Hepatocyte (in vitro differentiated cells): ENCODE measurements around the gene CAVIN1. TPM values are rescaled to one million over a fixed set of nuclear protein-coding genes. Genes with fewer than 3 reads are reported as not detected.
"Not testable (repeated sequence)": the region's sequence is repeated elsewhere in the genome, so short reads cannot be mapped to it uniquely, and the experiment has no call there.

Experiments
- DNase-seq: peaks from one replicate; pipeline ENCODE4 v3.0.0-alpha.2; 2016; ENCODE audit warnings: low spot score
- H2AFZ ChIP-seq: fragments of 200-600 bp; sonication (generic); 2 replicates; pipeline ENCODE4 v1.6.0; 2016; ENCODE audit warnings: antibody characterized with exemption, mild to moderate bottlenecking
- H3K27ac ChIP-seq: fragments of 200-600 bp; sonication (generic); 2 replicates; pipeline ENCODE4 v1.5.1; 2016; ENCODE audit warnings: mild to moderate bottlenecking
- H3K27me3 ChIP-seq: fragments of 200-600 bp; sonication (generic); 2 replicates; pipeline ENCODE4 v1.6.1; 2016
- H3K36me3 ChIP-seq: fragments of 200-600 bp; sonication (generic); replicated peaks from 2 replicates; pipeline ENCODE4 v1.5.1; 2016; ENCODE audit warnings: low read depth; ENCODE audit not compliant: insufficient read depth
- H3K4me1 ChIP-seq: fragments of 200-600 bp; sonication (generic); 2 replicates; pipeline ENCODE4 v1.5.1; 2016; ENCODE audit warnings: mild to moderate bottlenecking, moderate library complexity; ENCODE audit not compliant: insufficient read depth
- H3K4me2 ChIP-seq: fragments of 200-600 bp; sonication (generic); 2 replicates; pipeline ENCODE4 v1.6.0; 2016
- H3K4me3 ChIP-seq: fragments of 200-600 bp; sonication (generic); 2 replicates; pipeline ENCODE4 v1.5.1; 2016; ENCODE audit warnings: mild to moderate bottlenecking
- H3K79me2 ChIP-seq: fragments of 200-600 bp; sonication (generic); 2 replicates; pipeline ENCODE4 v1.6.0; 2017; ENCODE audit warnings: mild to moderate bottlenecking
- H3K9me2 ChIP-seq: fragments of 200-600 bp; sonication (generic); replicated peaks from 2 replicates; pipeline ENCODE4 v1.6.0; 2017; ENCODE audit warnings: mild to moderate bottlenecking; ENCODE audit not compliant: insufficient read depth
- H3K9me3 ChIP-seq: fragments of 200-600 bp; sonication (generic); 2 replicates; pipeline ENCODE4 v1.5.1; 2016; ENCODE audit warnings: low read depth, mild to moderate bottlenecking
- H4K20me1 ChIP-seq: fragments of 200-600 bp; sonication (generic); 2 replicates; pipeline ENCODE4 v1.6.0; 2016; ENCODE audit warnings: mild to moderate bottlenecking; ENCODE audit not compliant: insufficient read depth, poor library complexity, severe bottlenecking
- EZH2 ChIP-seq: fragments of 200-600 bp; sonication (generic); IDR thresholded peaks from 2 replicates; pipeline ENCODE4 v1.6.1; 2016; ENCODE audit warnings: antibody characterized with exemption, mild to moderate bottlenecking, borderline replicate concordance
- EZH2phosphoT487 ChIP-seq: fragments of 200-600 bp; sonication (generic); IDR thresholded peaks from one replicate; pipeline ENCODE4 v1.6.1; 2018; ENCODE audit warnings: antibody characterized with exemption, mild to moderate bottlenecking, low read depth, moderate library complexity; ENCODE audit not compliant: unreplicated experiment, severe bottlenecking
- WGBS: methylation state at CpG from one replicate; pipeline ENCODE4 v1.1.6; 2016; ENCODE audit warnings: low lambda C conversion rate; ENCODE audit errors: missing lambda C conversion rate; 5-methylcytosine and 5-hydroxymethylcytosine counted together
- polyA plus RNA-seq: library from polyadenylated mRNA; unstranded; fragments of >200 nt; fragmentation: Nextera tagmentation; extraction: Ambion mirVana; gene quantifications from 2 replicates; pipeline ENCODE4 v1.2.1, GENCODE V29; 2016
- total RNA-seq: library from RNA; depleted of rRNA; stranded (reverse); fragments of >200 nt; gene quantifications from 2 replicates; pipeline ENCODE4 v1.2.3, GENCODE V29; 2014
- TF ChIP-seq, protein P1 (sequence below): fragments of 200-600 bp; sonication (generic); IDR thresholded peaks from 2 replicates; pipeline ENCODE4 v1.5.1; 2016; ENCODE audit warnings: antibody characterized with exemption, mild to moderate bottlenecking; ENCODE audit not compliant: poor library complexity

The CAVIN1 gene
- total and polyA plus RNA-seq, 2 experiments from 2014 or later: 85.8 to 111 TPM

DNA sequence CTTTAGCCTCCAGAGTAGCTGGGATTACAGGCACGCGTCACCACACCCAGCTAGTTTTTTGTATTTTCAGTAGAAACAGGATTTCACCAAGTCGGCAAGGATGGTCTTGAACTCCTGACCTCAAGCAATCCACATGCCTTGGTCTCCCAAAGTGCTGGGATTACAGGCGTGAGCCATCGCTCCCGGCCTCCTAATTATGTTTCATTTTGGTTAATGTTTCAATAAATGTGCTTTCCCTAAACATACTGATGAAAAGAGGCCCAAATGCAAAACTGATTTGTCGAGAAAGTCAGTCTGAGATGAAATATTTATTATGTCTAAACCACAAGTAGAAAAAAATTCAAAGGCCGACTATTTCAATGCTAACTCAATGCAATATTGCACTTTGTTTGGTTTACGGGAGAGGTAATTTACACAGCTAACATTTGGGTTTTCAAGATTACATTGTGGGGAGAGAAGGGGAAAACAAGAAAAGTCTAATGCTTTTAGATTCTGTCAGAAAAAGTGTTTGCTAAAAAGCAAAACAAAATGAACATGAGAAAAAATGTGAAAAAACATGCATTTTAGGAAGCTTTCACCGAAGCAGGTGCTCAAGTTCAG lies 44.6 kb downstream of the CAVIN1 start:
- TF ChIP-seq EZH2phosphoT487 (no peak), EZH2 (no peak)
- TF ChIP-seq, protein P1, sequence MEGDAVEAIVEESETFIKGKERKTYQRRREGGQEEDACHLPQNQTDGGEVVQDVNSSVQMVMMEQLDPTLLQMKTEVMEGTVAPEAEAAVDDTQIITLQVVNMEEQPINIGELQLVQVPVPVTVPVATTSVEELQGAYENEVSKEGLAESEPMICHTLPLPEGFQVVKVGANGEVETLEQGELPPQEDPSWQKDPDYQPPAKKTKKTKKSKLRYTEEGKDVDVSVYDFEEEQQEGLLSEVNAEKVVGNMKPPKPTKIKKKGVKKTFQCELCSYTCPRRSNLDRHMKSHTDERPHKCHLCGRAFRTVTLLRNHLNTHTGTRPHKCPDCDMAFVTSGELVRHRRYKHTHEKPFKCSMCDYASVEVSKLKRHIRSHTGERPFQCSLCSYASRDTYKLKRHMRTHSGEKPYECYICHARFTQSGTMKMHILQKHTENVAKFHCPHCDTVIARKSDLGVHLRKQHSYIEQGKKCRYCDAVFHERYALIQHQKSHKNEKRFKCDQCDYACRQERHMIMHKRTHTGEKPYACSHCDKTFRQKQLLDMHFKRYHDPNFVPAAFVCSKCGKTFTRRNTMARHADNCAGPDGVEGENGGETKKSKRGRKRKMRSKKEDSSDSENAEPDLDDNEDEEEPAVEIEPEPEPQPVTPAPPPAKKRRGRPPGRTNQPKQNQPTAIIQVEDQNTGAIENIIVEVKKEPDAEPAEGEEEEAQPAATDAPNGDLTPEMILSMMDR: no peak
- Histone ChIP-seq H3K9me2 (no peaks in the 10 kb centered on the region), H3K9me3 (no peaks in the 10 kb centered on the region), H4K20me1 (peaks cover 96% of the 10 kb centered on the region), H3K36me3 (no peaks in the 10 kb centered on the region), H3K79me2 (peaks cover 99% of the 10 kb centered on the region), H3K27me3 (no peaks in the 10 kb centered on the region), H3K4me1 (peaks cover 27% of the 10 kb centered on the region), H3K4me2 (peak overlapping the region; percentile 76), H3K27ac (peak overlapping the region; percentile 66), H3K4me3 (no peak overlapping the region), H2AFZ (no peak overlapping the region)
- no peak for DNase-seq
- 66% methylated on average over 10 of the region's 10 CpGs for WGBS

DNA sequence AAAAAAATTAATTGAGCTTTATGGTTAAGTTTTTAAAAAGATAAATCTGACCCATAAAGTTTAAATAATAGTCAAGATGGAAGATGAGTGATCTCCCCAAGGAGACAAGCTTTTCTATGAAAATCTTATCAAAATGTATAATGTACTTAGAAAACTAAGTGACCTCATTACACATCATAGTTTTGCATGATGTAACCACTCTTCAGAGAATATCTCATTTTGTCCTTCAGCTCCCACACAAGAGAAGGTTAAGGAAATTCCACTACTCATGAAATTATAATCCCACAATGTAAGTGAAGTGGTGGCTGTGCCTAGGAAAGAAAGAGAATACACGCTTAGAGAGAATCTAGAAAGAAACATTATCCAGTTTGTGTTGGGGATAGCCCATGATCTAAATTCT lies 49.2 kb downstream of the CAVIN1 start:
- Histone ChIP-seq H3K9me3 (no peaks in the 10 kb centered on the region), H4K20me1 (peaks cover 94% of the 10 kb centered on the region), H3K79me2 (peaks cover 99% of the 10 kb centered on the region), H2AFZ (no peak overlapping the region), H3K27ac (no peak overlapping the region), H3K4me1 (peaks cover 9% of the 10 kb centered on the region), H3K4me3 (no peak overlapping the region), H3K9me2 (no peaks in the 10 kb centered on the region), H3K4me2 (no peak overlapping the region), H3K27me3 (no peaks in the 10 kb centered on the region), H3K36me3 (no peaks in the 10 kb centered on the region)
- DNase-seq: no peak
- TF ChIP-seq EZH2 (no peak), EZH2phosphoT487 (no peak)
- TF ChIP-seq, protein P1: no peak
- WGBS: 100% methylated on average over 1 of the region's 1 CpG

DNA sequence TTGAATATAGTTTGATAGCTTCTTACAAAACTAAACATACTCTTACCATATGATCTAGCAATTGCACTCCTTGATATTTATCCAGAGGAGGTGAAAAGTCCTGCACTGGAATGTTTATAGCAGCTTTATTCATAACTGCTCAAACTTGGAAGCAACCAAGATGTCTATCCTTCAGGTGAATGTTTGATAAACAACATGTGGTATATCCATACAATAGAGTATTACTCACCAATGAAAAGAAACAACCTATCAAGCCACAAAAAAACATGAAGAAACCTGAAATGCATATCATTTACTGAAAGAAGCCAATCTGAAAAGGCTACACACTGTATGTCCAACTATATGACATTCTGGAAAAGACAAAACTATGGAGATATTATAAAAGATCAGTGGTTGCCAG lies 50.9 kb downstream of the CAVIN1 start:
- H3K79me2 ChIP-seq: peaks cover 99% of the 10 kb centered on the region

DNA sequence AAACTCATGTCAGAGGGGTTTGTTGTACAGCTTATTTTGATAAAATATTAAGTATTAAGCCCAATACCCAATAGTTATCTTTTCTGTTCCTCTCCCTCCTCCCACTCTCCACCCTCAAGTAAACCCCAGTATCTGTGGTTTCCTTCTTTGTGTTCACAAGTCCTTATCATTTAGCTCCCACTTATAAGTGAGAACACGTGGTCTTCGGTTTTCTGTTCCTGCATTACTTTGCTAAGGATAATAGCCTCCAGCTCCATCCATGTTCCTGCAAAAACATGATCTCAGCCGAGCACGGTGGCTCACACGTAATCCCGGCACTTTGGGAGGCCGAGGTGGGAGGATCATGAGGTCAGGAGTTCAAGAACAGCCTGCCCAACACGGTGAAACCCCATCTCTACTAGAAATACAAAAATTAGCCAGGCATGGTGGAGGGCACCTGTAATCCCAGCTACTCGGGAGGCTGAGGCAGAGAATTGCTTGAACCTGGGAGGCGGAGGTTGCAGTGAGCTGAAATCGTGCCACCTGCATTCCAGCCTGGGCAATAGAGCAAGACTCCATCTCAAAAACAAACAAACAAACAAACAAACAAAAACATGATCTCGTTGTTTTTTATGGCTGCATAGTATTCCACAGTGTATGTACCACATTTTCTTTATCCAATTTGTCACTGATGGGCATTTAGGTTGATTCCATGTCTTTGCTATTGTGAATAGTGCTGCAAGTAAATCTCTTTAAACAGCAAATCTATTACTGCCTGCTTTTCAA lies 54.1 kb downstream of the CAVIN1 start:
- H3K9me2 ChIP-seq, H3K27me3 ChIP-seq, H3K9me3 ChIP-seq, H3K4me3 ChIP-seq, H3K27ac ChIP-seq, H2AFZ ChIP-seq, H3K36me3 ChIP-seq, H3K4me2 ChIP-seq, DNase-seq: not testable (repeated sequence)
- Histone ChIP-seq H4K20me1 (peaks cover 90% of the 10 kb centered on the region), H3K4me1 (peaks cover 11% of the 10 kb centered on the region), H3K79me2 (peaks cover 98% of the 10 kb centered on the region)
- WGBS: 74% methylated on average over 12 of the region's 12 CpGs

More for the DNA sequence above, 50.9 kb downstream of the CAVIN1 start:
- no peak overlapping the region for H2AFZ ChIP-seq
- TF ChIP-seq, protein P1: no peak
- TF ChIP-seq EZH2phosphoT487: no peak
- TF ChIP-seq EZH2: no peak
- H3K9me3 ChIP-seq: no peaks in the 10 kb centered on the region
- H3K4me2 ChIP-seq: no peak overlapping the region
- no peak for DNase-seq
- H3K9me2 ChIP-seq: no peaks in the 10 kb centered on the region
- no peak overlapping the region for H3K4me3 ChIP-seq
- no peaks in the 10 kb centered on the region for H3K27me3 ChIP-seq
- peaks cover 4% of the 10 kb centered on the region for H3K4me1 ChIP-seq
- H3K27ac ChIP-seq: no peak overlapping the region
- H4K20me1 ChIP-seq: peaks cover 94% of the 10 kb centered on the region
- no peaks in the 10 kb centered on the region for H3K36me3 ChIP-seq

DNA sequence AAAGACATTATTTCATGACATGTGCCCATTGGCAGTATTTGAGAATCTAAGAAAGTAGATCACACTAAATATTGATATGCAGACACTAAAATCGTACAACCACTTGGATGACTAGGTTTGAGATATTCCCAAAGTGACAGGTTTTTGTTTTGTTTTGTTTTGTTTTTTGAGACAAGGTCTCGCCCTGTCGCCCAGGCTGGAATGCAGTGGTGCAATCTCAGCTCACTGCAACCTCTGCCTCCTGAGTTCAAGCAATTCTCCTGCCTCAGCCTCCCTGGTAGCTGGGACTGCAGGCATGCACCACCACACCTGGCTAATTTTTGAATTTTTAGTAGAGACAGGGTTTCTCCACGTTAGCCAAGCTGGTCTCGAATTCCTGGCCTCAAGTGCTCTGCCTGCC lies 54.7 kb downstream of the CAVIN1 start:
- not testable (repeated sequence) for H3K9me2 ChIP-seq, H3K4me2 ChIP-seq, H3K27ac ChIP-seq, H2AFZ ChIP-seq, H3K9me3 ChIP-seq, DNase-seq, H3K36me3 ChIP-seq, H3K27me3 ChIP-seq, H3K4me3 ChIP-seq
- peaks cover 94% of the 10 kb centered on the region for H4K20me1 ChIP-seq
- H3K79me2 ChIP-seq: peaks cover 99% of the 10 kb centered on the region
- WGBS: 86% methylated on average over 5 of the region's 5 CpGs
- H3K4me1 ChIP-seq: peaks cover 13% of the 10 kb centered on the region
